GM21528 (cell line): ENCODE measurements around the gene NOXO1.
"Not testable (repeated sequence)": the region's sequence is repeated elsewhere in the genome, so short reads cannot be mapped to it uniquely, and the experiment has no call there.

ENCODE experiments used
- ATAC-seq: cut with Tn5 transposase; IDR thresholded peaks from one replicate; pipeline ENCODE4 v1.9.1; 2021; ENCODE audit warnings: mild to moderate bottlenecking, moderate library complexity; ENCODE audit not compliant: unreplicated experiment, low FRiP score

The NOXO1 gene

DNA sequence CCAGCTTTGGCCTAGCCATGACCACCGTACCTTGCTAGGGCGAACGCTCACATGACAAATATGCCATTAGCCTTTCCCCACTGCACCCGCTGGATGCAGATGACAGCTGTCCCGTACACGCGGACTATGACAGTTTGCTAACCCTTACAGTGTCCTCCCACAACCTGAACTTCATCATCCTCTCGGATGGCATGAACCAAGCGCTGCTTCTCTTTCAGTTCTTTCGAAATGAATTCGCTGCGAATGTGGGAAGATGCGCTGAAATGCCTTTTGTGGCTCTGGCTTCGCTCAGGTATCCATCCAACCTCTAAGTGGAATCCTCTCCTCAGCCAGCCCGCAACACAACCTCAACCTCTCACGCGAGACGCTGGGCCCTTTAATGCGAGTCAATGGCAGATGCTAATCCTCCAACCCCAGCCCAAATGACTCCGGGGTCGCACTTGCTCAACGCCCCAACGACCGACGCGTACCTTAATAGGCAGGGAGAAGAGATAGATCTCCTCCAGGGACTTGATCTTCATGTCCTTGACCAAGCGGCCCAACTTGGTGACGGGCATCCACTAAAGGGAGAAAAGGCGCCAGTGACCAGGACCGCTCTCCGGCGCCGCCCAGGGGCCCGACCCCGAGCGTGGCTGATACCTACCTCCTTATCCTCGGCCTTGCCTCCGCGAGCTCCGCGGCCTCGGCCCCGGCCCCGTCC is 17.3 kb downstream of the NOXO1 start:
- peak; percentile 8 for ATAC-seq

DNA sequence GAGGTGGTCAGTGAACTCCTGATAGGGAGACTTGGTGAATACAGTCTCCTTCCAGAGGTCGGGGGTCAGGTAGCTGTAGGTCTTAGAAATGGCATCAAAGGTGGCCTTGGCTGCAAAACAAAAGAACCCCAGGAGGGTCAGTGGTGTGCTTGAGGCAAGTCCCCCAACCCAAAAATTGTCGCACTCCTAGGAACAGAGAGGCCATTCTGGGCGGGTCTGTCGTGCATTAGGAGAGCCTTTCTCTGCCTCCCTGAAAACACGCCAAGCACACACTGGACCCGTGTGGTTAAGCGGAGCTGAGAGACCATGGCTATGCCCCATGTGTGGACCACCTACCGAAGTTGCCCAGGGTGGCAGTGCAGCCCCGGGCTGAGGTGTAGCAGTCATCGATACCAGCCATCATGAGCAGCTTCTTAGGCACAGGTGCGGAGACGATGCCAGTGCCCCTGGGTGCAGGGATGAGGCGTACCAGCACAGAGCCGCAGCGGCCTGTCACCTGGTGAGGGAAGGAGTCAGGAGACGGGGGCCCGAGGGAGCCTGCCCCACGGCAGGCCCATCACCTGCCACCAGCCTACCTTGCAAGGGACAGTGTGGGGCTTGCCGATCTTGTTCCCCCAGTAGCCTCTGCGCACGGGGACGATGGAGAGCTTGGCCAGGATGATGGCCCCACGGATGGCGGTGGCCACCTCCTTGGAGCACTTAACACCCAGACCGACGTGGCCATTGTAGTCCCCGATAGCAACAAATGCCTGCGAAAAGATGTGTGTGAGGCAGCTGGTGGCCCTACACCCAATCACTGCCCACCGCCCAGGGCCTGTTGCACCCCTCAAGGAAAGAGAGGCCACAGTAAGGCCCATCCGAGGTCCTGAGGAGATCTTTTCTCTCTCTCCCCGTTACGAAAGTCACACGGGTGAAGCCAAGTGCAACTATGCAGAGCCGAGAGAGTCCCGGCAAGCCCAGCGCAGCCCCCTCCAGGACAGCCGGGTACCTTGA is 18.8 kb downstream of the NOXO1 start:
- ATAC-seq: not testable (repeated sequence)

DNA sequence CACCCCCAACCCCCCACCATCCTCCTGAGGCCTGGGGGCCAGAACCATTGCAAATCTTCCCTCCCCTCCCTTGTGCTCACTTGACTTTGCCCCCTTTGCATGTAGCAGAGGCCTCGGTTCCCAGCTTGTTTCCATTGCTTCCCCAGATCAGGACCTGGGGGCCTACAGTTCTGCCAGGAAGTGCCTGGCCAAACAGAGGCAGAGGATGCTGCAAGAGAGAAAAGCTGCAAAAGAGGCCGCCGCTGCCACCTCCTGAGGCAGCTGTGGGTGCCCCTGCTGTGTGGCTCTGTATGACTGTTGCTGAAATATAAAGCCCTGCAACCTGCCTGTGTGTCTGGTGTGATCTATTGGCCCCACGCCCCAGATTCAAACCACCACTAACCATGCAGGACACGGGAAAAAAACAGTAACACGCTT is 19.6 kb downstream of the NOXO1 start:
- no peak for ATAC-seq

DNA sequence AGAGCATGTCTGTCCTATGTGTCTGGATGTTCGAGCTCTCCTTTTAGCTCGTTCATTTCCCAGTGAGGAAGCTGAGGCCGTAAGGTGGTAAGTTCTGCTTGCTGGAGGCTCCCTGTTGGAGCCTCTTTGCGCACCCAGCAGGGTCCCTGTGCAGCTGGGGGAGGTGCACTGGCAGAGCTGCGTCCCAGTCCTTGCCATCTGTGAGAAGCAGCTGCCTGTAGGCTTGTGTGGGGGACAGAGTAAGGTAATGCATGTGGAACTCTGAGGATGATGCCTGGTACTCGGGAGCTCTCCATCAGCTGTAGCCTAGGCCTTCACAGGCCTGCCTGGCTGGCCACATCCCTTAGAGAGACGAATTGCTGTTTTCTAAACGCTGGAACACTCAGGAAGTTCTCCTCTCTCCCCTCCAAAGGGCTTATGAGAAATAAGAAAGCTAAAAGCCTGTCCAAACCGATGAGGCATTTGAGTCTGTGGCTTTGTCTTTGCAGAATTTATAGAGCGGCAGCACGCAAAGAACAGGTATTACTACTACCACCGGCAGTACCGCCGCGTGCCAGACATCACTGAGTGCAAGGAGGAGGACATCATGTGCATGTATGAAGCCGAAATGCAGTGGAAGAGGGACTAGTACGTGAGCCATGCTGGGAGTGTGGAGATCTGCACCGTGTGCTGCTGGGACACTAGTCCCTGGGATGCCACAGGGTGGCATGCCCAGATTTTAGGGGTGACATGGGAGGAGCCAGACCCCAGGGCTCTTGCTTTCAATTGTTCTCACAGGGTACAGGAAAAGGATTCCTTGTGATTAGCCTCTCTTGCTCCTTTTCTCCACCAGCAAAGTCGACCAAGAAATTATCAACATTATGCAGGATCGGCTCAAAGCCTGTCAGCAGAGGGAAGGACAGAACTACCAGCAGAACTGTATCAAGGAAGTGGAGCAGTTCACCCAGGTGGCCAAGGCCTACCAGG is 20.3 kb downstream of the NOXO1 start:
- no peak for ATAC-seq

DNA sequence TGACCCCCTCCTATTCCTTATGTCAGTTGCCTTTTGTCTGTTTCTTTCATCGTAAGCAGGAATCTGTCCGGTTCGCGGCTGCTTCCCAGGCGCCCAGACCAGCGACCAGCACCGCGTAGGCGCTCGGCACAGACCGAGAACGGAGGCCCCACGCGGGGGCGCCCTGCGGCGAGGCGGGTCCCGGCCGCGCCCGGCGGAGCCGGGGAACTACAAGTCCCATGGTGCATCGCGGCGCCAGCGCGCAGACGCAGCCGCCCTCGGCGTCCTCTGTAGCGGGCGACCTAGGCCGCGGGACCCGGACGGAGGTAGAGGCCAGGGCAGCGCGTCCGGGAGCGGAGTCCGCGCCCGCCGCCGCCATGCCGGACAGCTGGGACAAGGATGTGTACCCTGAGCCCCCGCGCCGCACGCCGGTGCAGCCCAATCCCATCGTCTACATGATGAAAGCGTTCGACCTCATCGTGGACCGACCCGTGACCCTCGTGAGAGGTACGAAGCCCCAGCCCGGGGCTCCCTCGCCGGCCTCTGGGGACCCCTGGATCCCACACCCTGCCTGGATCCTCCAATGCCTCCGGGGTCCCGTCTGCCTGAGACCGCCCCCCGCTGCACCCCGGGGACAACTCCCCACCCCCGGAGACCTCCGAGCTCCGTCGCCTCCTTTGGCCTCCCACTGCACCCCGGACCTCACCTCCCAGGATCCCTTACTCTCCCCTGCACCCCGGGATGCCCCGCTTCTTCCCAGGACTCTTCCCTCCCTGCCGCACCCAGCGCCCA is 21.8 kb downstream of the NOXO1 start, which contains the start of gene NDUFB10:
NDUFB10 (plus strand) TSS at position 270 of the 771 bp plus-strand sequence; CDS start at position 357, 87 bp downstream.
- ATAC-seq: peak; percentile 58

DNA sequence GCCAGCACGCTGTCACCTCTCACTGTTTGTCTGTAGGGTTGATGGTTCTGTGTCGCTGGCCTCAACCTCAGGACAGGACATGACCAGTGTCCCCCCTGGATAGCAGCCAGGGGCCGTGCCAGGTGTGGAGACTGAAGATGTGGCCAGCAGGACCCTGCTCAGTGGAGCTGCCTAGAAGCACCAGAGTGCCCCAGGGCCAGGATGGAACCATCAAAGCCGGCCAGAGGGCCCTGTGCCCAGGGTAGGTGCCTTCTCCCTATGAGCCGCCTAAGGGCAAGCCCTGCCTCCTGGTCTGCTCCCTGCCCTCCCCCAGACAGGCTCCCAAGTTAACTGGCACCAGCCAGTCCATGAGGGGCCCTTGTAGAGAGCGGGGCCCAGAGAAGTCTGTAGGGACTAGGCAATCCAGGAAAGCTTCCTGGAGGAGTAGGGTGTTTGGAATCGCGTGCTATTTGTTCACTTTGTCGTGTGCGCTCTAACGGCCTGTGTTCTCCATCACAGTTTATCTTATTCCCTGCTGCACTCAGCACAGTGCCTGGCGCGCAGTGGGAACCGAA is 22.5 kb downstream of the NOXO1 start:
- no peak for ATAC-seq

DNA sequence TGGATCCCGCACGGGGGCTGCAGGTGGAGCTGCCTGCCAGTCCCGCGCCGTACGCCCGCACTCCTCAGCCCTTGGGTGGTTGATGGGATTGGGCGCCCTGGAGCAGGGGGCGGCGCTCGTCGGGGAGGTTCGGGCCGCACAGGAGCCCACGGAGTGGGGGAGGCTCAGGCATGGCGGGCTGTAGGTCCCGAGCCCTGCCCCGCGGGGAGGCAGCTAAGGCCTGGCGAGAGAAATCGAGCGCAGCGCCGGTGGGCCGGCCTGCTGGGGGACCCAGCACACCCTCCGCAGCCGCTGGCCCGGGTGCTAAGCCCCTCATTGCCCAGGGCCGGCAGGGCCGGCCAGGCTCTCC is 23.2 kb downstream of the NOXO1 start:
- not testable (repeated sequence) for ATAC-seq

DNA sequence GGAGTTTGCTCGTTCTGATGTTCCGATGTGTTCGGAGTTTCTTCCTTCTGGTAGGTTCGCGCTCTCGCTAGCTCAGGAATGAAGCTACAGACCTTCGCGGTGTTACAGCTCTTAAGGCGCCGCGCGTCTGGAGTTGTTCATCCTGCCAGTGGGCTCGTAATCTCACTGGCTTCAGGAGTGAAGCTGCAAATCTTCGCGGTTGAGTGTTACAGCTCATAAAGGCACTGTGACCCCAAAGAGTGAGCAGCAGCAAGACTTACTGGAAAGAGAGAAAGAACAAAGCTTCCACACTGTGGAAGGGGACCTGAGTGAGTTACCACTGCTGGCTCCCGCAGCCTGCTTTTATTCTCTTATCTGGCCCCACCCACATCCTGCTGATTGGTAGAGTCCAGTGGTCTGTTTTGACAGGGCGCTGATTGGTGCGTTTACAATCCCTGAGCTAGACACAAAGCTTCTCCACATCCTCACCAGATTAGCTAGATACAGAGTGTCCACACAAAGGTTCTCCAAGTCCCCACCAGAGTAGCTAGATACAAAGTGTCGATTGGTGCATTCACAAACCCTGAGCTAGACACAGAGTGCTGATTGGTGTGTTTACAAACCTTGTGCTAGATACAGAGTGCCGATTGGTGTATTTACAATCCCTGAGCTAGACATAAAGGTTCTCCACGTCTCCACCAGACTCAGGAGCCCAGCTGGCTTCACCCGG is 23.7 kb downstream of the NOXO1 start:
- not testable (repeated sequence) for ATAC-seq

DNA sequence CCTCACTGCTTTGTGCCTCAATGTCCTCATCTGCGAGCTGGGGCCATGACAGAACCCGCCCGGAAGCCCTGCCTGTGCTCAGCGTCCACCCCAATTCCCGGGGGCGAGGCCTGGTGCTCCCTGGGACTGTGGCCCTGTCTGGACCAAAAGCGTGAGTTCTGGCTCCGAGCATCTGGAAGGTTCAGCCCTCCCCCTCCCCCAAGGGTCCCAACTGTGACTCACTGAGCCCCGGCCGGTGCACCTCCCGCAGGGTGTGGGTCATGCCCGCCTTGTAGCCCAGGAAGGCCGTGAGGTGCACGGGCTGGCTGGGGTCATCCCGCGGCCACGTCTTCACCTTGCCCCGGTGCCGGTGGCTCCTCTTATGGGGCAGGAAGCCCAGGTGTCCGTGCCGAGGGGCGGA is 27.5 kb downstream of the NOXO1 start:
- no peak for ATAC-seq

DNA sequence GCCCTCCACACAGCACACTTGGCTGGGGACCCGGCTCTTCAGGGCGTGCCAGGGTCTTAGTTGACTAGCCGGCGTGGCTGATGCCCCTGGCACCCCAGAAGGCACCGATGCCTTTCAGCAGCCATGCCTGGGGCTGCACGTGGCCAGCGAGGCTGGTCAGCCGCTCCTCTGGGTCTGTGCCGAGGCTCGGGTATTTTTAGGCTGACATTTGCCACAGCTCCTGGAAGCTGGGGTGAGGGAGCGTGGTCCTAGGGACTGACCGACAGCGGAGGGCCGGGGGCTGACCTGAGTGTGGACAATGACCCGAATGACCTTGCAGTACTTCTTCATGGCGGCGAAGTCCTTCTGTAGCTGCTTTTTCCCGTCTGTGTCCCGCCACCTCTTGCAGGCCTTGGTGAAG is 30.7 kb downstream of the NOXO1 start:
- ATAC-seq: no peak

DNA sequence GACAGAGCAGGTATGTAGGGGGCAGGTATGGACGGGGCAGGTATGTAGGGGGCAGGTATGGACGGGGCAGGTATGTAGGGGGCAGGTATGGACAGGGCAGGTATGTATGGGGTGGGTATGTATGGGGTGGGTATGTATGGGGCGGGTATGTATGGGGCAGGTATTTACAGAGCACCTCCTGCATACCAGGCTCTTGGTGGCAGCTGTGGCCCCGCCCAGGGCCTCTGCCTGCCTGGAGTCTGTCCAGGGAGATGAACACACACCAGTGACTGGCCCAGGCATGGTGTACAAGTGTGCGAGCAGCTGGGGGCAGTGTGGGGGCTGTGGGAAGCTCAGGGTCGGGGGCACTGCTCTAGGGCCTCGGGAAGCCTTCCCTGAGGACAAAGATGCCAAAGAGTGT is 31.2 kb downstream of the NOXO1 start:
- no peak for ATAC-seq

DNA sequence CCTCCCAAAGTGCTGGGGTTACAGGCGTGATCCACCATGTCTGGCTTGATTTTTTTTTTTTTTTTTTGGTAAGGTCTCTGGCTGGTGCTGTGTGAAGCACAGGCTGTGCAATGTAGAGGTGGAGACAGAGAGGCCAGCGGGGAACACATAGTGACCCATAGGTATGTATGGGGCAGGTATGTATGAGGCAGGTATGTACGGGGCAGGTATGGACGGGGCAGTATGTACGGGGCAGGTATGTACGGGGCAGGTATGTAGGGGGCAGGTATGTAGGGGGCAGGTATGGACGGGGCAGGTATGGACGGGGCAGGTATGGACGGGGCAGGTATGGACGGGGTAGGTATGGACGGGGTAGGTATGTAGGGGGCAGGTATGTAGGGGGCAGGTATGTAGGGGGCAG is 31.8 kb downstream of the NOXO1 start:
- ATAC-seq: no peak

DNA sequence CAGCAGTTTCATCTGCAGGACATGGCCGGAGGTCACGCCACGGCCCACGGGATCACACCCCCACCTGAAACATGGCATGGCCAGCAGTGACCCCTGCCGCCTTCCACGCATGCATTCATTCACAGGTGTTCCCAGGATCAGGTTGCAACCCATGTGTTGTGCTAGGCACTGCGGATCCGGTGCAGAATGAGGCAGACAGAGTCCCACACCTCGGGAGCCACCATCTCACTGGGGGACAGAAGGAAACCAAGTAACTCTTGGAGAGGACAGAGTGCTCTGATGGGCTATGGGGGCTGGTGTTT is 33.9 kb downstream of the NOXO1 start:
- ATAC-seq: no peak

DNA sequence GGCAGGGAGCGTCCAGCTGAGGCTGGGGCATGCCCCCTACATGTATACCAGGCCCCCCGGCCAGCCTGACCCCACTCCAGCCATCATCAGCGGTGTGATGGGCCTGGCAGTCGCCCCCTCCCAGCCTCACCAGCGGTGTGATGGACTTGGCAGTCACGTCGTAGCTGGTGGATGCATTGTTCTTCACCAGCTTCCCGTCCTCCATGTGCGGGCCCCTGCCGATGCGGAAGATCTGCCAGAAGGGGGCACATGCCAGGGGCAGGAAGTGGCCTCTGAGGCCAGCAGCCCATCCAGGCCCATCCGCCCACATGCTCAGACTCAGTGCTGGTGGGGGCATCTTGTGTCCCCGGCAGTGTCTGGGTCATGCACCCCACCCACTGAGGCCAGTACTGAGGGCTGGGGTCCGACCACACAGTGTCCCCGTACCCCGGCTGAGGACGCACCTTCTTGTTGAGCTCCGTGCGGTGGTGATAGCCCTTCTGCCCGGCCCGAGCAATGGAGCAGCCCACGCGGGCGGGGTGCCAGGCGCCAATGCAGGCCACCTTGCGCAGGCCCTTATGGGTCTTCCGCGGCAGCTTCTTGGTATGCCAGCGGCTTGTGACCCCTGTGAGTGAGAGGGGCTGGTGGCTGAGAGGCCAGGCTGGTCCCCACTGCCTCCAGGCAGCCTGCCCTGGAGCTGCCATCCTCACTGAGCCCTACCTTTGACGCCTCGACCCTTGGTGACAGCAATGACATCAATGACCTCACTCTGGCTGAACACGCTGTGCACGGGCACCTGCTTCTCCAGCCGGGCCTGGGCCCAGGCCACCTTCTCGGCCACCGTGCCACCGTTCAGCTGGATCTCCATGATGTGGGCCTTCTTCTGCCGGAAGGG is 34.5 kb downstream of the NOXO1 start:
- no peak for ATAC-seq

DNA sequence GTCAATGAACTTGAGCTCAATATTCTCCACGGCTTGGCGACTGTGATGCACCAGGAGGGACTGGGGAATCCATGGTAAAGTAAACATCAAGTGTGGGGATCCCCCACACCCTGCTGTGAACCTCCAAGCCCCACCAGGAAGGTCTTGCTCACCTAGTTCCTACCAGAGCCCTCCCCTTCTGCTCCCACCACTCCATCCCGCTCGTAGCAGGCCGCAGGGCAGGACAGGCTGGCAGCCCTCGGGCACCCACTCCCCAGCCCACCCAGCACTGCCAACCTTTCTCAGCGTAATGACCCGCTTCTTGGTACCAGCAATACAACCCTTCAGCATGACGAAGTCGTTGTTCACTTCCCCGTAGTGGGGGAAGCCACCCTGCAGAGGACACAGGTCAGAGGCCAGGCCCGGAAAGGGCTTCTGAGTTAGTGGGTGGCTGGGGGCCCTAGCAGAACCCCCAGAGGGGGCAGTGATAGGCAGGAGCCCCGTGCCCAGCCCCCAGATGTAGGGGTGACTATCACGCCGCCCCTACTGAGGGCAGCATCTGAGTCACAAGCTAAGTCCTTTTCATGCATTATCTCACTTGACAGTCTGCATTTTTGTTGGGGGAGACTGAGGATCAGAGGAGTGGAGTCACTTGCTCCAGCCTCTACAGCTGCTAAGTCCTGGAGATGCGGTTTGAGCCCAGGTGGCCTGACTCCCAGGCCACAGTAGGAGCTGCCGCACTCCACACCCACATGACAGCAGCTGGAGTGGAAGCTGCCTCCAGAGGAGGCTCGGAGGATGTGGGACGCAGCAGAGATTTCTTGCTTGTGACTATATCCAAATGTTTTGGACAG is 35.5 kb downstream of the NOXO1 start:
- no peak for ATAC-seq

DNA sequence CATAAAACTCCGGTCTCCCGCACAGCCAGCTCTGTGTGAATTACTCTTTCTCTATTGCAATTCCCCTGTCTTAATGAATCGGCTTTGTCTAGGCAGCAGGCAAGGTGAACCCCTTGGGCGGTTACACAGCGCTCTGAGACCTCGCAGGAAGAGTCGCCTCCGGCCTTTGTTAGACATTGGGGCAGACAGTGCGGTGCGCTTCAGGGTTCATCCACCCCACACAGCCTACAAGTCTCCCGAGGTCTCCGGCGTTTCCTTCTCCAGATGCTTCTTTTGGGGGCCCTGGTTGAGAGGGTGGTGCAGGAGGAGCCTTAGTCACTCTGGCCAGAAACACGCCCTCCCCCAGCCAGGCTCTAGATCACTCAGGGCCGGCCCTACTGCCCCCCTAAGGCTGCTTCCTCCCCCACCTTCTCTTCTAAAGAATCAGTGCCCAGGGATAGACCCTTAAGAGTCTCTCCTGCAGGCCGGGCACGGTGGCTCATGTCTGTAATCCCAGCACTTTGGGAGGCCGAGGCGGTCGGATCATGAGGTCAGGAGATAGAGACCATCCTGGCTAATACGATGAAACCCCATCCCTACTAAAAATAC is 36.6 kb downstream of the NOXO1 start:
- no peak for ATAC-seq
